HG03469 (cell line): Measurements from ENCODE around the gene GNB1L.

Source experiments
- ATAC-seq: cut with Tn5 transposase; IDR thresholded peaks from one replicate; pipeline ENCODE4 v1.9.1; 2021; ENCODE audit warnings: mild to moderate bottlenecking, moderate library complexity, moderate number of reproducible peaks; ENCODE audit not compliant: unreplicated experiment

Gene GNB1L

GRCh38 chr22:19755145-19755710, 99.4 kb downstream of the GNB1L start:
- ATAC-seq: no peak

DNA sequence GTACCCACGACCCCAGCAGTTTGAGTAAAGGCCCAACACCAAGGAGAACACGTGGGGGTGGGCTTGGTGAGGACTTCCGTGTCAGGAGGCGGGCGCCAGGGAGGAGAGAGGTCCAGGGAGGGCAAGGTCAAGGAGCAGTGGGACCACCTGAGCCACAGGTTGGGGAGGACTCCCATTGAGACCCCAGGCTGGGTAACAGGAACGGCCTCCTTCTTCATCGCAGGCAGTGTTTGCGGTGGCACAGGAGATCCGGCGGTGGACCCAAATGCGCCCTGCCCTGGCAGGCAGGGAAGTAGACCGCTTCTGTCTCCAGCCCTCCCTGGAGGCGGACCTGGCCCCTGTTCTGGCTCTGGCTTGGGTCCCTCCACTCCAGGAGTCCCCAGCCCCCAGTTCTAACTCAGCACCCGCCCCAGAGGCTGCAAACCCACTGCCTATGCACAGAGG, 100.0 kb downstream of the GNB1L start:
- ATAC-seq: no peak

DNA sequence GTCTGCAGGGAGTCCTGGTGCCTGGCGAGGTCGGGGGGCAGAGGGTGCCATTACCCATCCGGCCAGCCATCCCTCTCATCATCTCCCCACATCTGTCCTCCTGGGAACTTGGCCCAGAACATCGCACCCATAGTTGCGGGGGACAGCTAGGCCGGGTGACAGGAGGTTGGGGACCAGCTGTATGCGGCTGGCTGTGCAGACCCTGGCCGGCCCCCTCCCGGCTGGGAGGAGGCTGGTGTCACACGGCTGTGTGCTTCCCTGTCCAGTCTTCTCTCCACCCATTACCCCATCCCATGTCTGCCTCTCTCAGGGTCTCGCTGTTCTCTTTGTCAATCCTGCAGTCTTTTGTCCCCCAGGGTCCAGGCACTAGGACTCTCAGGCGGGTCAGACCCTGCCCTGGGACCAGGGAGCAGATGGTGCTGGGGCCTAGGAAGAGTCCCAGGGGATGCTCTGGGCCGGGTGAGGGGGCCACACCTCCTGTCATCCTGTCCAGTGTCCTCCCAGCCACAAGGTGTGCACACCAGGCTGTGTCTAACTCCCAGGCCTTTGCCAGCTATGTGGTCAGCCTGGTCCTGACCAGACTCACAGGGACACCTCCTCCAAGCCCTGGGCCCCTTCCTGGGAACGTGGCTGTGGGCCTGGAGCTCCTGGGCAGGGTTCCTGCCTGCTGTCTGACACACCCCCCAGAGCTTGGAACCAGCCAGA, 100.5 kb downstream of the GNB1L start:
- no peak for ATAC-seq

GRCh38 chr22:19753090-19753842, 101.4 kb downstream of the GNB1L start:
- ATAC-seq: no peak

- ATAC-seq: no peak
Measured at GRCh38 chr22:19751497-19752245, 103.0 kb downstream of the GNB1L start.

GRCh38 chr22:19750507-19751490, 103.9 kb downstream of the GNB1L start:
- no peak for ATAC-seq

GRCh38 chr22:19749876-19750275, 104.8 kb downstream of the GNB1L start:
- no peak for ATAC-seq

GRCh38 chr22:19748991-19749664, 105.5 kb downstream of the GNB1L start:
- ATAC-seq: no peak

- no peak for ATAC-seq
Measured at GRCh38 chr22:19748139-19748538, 106.5 kb downstream of the GNB1L start.

DNA sequence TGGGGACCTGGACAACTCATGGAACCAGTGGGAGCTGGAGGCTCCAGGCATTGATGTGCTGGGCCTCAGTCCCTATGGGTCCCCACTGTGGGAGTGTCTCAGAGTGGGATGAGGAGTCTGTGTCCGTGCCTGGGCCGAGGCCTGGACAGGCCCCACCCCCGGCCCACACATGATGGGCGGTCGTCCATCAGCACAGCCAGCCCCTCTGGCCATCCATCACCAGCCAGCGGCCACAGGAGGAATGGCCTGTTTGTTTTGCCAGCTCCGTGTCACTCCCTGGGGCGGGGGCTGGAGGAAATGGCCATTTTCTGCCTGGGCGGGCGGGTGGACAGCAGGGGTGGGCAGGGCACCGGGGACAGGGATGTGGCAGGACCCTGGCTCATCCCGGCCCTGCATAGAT, 107.1 kb downstream of the GNB1L start:
- ATAC-seq: no peak

- no peak for ATAC-seq
Measured at GRCh38 chr22:19746726-19747125, 107.9 kb downstream of the GNB1L start.

DNA sequence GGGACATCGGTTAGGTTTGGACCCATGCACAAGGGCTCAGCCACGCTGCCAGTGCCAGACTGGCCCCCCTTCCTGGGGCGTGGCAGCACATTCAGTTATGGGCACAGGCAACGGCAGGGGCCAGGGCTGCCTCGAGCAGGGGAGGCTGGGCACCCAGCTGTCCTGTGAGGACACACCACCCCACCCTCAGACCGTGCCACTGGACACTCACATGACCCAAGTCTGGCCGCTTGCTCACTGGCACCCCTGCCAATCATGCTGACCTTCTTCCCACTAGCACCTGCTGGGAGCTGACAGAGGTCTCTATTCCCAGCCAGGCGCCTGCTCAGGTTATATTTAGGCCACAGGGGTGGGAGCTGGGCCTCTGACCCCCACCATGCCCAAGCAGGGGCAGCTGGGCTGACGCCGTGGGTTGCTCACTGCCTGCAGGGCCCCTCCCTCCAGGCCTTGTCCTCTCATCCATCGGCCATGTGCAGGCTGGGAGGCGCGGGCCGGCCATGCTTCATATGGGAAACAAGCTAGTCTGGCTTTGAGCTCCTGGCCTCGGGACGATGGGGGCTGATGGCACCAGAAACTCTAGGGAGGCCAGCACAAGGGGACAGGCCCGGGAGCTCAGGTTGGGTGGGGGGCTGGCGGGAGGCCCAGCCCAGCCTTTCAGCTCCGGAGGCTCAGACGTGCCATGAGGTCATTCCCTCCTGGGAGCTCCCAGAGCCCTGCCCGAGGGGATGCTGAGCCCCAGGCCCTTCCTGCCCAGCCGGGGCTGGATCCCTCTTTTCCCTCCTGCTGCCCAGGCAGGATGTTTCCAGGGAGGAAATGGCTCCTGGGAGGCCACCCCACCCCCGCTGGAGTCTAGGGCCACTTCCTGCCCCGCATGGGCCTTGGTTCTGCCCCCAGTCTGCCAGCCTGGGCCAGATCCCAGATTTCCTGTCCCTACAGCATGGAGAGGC, 109.2 kb downstream of the GNB1L start:
- no peak for ATAC-seq

DNA sequence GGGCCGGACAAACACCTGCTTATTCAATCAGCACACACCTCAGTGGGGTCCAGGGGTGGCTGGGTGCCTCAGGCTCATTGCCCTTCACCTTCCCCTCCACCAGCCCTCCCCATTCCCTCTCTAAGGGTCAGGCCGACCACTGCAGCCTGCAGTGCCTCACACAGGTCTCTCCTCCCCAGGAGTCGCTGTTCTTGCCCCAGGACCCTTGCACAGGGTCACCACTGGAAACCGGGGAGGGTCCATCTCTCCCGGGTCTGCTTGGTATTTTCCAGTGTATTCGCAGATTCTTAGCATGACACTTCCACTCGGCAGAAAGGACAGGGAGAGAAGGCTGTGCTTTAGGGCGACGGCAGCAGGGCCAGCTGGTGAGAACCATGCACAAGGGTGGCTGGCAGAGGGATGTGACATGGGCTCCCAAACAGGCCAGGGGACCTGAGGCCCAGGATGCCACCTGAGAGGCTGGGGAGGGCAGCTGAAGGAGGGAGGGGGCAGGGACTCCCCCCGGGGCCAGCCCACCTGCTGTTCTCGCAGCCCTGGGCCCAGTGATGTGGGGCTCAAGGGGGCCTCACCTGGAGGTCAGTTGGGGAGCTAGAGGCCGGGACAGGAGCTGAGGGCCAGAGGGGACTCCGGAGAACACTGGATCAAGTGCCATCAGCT, 110.2 kb downstream of the GNB1L start:
- no peak for ATAC-seq

DNA sequence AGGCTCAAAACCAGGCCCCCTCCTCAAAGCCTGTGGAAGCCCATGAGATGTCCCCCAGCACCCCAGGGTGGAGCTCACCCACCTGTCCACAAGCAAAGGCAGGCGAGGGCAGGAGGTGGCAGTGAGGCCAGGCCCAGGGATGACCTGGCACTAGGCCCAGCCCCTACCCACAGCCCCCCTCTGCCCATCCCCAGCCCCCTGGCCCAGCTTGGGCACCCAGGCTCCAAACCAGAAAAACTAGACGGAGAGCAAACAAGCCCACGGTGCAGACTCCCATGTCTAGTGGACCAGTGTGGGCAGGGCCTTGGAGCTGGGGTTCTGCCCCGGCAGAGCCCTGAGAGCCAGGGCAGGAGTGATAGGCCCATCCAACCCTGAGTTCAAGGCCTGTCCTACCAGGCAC, 111.0 kb downstream of the GNB1L start:
- no peak for ATAC-seq

DNA sequence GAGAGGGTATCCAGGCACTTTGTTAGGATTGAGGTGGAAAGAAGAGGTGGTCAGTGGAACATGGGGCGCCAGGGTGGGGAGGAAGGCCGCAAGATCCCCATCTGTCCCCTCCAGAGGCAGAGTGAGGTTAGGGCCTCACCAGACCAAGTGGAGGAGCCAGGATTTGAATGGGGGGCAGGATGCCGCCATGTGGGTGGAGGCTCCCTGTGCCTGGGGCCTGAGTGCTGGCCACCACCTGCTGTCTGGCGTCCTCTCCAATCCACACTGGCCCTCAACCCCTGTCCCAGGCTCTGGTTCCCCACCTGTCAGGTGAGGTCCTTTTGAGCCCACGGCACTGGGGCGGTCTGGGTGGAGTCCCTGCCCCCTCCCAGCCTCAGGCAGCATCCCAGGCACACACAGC, 111.6 kb downstream of the GNB1L start:
- no peak for ATAC-seq

DNA sequence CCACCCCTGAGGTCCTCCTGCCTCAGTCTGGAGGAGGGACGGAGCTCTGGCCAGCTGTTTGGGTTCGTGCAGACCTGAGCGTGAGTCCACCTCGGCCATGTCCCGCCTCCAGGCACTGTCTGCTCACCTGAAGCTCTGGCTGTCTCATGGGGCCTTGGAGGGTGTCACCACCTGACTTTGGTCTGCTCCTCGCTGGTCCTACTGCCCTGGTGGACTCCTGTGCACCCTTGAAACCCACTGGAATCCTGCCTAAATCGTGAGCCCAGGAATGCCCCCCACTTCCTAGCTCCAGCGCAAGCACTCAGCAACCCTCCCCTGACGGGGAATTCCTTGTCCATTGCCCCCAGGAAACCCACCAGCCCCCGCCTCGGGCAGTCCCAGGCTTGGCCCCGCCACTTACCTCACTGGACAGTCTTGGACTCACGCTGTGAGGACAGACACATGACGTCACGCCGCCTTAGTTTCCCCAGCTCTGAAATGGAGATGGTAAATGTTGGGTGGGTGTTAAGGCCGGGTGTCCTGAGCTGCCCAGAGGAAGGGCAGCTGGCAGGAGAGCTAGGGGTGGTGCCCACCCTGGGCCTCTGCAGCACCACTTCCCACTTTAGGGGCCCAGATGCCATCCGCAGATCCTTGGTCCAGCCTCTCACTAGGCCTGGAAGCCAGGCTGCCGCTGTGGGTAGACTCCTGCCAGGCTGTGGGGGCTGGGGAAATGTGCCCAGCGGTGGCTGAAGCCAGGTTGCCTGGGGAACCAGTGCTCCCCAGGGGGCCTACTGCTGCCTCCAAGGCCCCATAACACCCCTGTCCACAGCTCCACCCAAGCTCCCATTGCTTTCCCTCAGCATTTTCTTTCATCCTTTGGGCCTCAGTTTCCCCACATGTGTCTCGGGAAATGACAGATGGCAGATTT, 112.3 kb downstream of the GNB1L start:
- ATAC-seq: no peak

GRCh38 chr22:19741053-19741452, 113.6 kb downstream of the GNB1L start:
- no peak for ATAC-seq
